KMS-11 (cell line): ENCODE data around the gene NOP9.

Experiments used
- H2AFZ ChIP-seq: fragments of 200-600 bp; sonication (generic); 2 replicates; pipeline ENCODE4 v1.6.1; 2016; ENCODE audit warnings: antibody characterized with exemption, mixed run types, low read depth
- H3K27ac ChIP-seq: fragments of 200-600 bp; sonication (generic); 2 replicates; pipeline ENCODE4 v1.6.1; 2016; ENCODE audit warnings: mild to moderate bottlenecking, mixed run types
- H3K27me3 ChIP-seq: fragments of 200-600 bp; sonication (generic); 2 replicates; pipeline ENCODE4 v1.6.1; 2017; ENCODE audit warnings: mild to moderate bottlenecking, low read depth, mixed run types, moderate library complexity; ENCODE audit not compliant: insufficient read depth
- H3K36me3 ChIP-seq: fragments of 200-600 bp; sonication (generic); 2 replicates; pipeline ENCODE4 v1.6.1; 2017; ENCODE audit warnings: mild to moderate bottlenecking, mixed run types; ENCODE audit not compliant: insufficient read depth
- H3K4me1 ChIP-seq: fragments of 200-600 bp; sonication (generic); 2 replicates; pipeline ENCODE4 v1.6.1; 2016; ENCODE audit warnings: mild to moderate bottlenecking, low read depth, mixed run types; ENCODE audit not compliant: poor library complexity, severe bottlenecking
- H3K4me2 ChIP-seq: fragments of 200-600 bp; sonication (generic); 2 replicates; pipeline ENCODE4 v1.7.0; 2016; ENCODE audit warnings: mild to moderate bottlenecking, mixed run types
- H3K4me3 ChIP-seq: fragments of 200-600 bp; sonication (generic); IDR thresholded peaks from 2 replicates; pipeline ENCODE4 v1.6.1; 2017; ENCODE audit warnings: low read depth, low read length, mixed read lengths; ENCODE audit not compliant: insufficient read depth
- H3K79me2 ChIP-seq: fragments of 200-600 bp; sonication (generic); 2 replicates; pipeline ENCODE4 v1.6.1; 2016; ENCODE audit warnings: low read depth, mixed run types; ENCODE audit not compliant: insufficient read depth
- H3K9ac ChIP-seq: fragments of 200-600 bp; sonication (generic); 2 replicates; pipeline ENCODE4 v1.6.1; 2016; ENCODE audit warnings: mild to moderate bottlenecking, mixed run types
- H4K20me1 ChIP-seq: fragments of 200-600 bp; sonication (generic); 2 replicates; pipeline ENCODE4 v1.6.1; 2016; ENCODE audit warnings: mild to moderate bottlenecking, mixed run types; ENCODE audit not compliant: insufficient read depth
- TF ChIP-seq, protein P1 (sequence below): fragments of 200-600 bp; sonication (generic); conservative IDR thresholded peaks from 2 replicates; pipeline ENCODE4 v1.6.1; 2017; ENCODE audit warnings: low read depth, mild to moderate bottlenecking, antibody characterized with exemption, low read length, moderate library complexity, mixed read lengths

NOP9 gene

GRCh38 chr14:24285351-24285750 is 14.3 kb upstream of the NOP9 start:
- H3K27ac ChIP-seq: no peak overlapping the region
- no peaks in the 10 kb centered on the region for H4K20me1 ChIP-seq
- no peaks in the 10 kb centered on the region for H3K36me3 ChIP-seq
- no peak overlapping the region for H3K4me2 ChIP-seq
- H3K4me3 ChIP-seq: no peak overlapping the region
- H3K79me2 ChIP-seq: no peaks in the 10 kb centered on the region
- no peak overlapping the region for H3K9ac ChIP-seq
- TF ChIP-seq, protein P1, sequence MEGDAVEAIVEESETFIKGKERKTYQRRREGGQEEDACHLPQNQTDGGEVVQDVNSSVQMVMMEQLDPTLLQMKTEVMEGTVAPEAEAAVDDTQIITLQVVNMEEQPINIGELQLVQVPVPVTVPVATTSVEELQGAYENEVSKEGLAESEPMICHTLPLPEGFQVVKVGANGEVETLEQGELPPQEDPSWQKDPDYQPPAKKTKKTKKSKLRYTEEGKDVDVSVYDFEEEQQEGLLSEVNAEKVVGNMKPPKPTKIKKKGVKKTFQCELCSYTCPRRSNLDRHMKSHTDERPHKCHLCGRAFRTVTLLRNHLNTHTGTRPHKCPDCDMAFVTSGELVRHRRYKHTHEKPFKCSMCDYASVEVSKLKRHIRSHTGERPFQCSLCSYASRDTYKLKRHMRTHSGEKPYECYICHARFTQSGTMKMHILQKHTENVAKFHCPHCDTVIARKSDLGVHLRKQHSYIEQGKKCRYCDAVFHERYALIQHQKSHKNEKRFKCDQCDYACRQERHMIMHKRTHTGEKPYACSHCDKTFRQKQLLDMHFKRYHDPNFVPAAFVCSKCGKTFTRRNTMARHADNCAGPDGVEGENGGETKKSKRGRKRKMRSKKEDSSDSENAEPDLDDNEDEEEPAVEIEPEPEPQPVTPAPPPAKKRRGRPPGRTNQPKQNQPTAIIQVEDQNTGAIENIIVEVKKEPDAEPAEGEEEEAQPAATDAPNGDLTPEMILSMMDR: no peak
- no peaks in the 10 kb centered on the region for H3K27me3 ChIP-seq
- no peaks in the 10 kb centered on the region for H3K4me1 ChIP-seq
- H2AFZ ChIP-seq: no peak overlapping the region

GRCh38 chr14:24286996-24287395 is 12.7 kb upstream of the NOP9 start:
- Histone ChIP-seq H3K27me3 (no peaks in the 10 kb centered on the region), H4K20me1 (no peaks in the 10 kb centered on the region), H3K79me2 (no peaks in the 10 kb centered on the region), H3K36me3 (no peaks in the 10 kb centered on the region), H2AFZ (no peak overlapping the region), H3K4me3 (no peak overlapping the region), H3K4me2 (no peak overlapping the region), H3K9ac (no peak overlapping the region), H3K4me1 (no peaks in the 10 kb centered on the region), H3K27ac (no peak overlapping the region)
- TF ChIP-seq, protein P1: no peak

DNA sequence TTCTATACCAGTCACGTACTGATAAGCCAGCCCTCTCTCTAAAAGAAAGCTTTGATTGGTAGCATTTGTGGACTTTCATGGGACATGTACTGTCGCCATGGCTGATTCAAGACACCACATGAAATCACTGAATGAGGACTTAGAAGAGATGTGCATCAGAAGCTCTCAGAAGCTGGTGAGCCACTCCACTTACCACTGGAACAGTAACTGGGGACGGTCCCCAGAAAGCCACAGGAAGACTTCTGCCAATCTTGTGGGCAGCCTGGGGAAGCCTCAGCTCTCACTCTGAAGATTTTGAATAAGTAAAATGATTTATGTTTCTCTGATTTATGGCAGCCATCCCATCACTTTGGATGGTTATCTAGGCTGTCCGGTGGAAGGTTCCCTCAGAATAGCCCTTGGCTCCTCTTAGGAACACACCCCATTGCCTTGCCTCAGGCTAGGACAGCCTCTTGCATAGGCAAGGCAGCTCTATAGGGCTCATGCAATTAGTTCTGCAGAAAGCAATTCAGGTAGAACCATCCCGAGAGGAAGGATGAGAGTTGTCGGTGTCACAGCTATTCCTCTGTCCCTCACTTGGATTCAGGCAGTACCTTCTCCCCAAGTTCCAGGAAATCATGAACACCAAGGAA is 9.9 kb upstream of the NOP9 start:
- Histone ChIP-seq H4K20me1 (no peaks in the 10 kb centered on the region), H3K36me3 (no peaks in the 10 kb centered on the region), H3K4me3 (no peak overlapping the region), H3K27me3 (no peaks in the 10 kb centered on the region), H3K79me2 (no peaks in the 10 kb centered on the region), H3K4me1 (no peaks in the 10 kb centered on the region), H3K4me2 (no peak overlapping the region), H2AFZ (no peak overlapping the region), H3K9ac (no peak overlapping the region), H3K27ac (no peak overlapping the region)
- TF ChIP-seq, protein P1: no peak

DNA sequence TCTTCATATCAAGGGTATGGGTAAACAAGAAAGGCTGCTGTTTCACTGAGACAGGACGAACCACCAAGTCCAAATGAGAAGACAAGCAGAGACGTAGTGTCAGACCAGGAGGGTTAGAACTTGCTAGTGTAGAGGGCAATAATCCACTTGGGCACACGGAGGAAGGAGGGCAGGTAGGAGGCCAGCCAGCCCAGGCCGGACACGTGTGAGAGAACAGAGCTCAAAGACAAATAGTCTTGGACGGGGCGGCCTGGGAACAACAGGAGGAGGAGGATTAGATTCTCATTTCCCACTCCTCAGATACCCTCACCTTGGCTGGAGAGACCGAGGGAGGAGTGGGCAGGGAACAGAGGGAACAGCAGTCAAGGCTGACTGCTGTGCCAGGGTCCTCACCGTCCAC is 8.9 kb upstream of the NOP9 start:
- Histone ChIP-seq H3K4me3 (no peak overlapping the region), H3K36me3 (no peaks in the 10 kb centered on the region), H3K79me2 (no peaks in the 10 kb centered on the region), H3K4me1 (no peaks in the 10 kb centered on the region), H3K27me3 (no peaks in the 10 kb centered on the region), H3K27ac (no peak overlapping the region), H3K4me2 (no peak overlapping the region), H3K9ac (no peak overlapping the region), H4K20me1 (no peaks in the 10 kb centered on the region), H2AFZ (no peak overlapping the region)
- TF ChIP-seq, protein P1: no peak
